ENCODE results near the gene RNU5D-1.
"Not testable (repeated sequence)": the region's sequence is repeated elsewhere in the genome, so short reads cannot be mapped to it uniquely, and the experiment has no call there.

Gene RNU5D-1

GRCh38 chr1:44730741-44731512, at the start of gene RNU5D-1:
Gene RNU5D-1, minus strand, starts transcription at chr1:44731170.
- Histone ChIP-seq H3K36me3 (ENCODE audit: control insufficient read depth in 2 of 2, insufficient read depth in 2 of 2, low read length in 2 of 2) (no peaks in the 10 kb centered on the region), H3K9ac (ENCODE audit: low read length in 2 of 2) (peak within 1 kb of the TSS; percentile 21 to 50), H3K4me1 (ENCODE audit: control insufficient read depth, insufficient read depth, low read length) (peaks cover 2% of the 10 kb centered on the region), H3K27ac (ENCODE audit: low read length) (peak within 1 kb of the TSS; percentile 82), H3K4me3 (ENCODE audit: low read length in 2 of 2) (peak within 1 kb of the TSS; percentile 21 to 23), H3K9me3 (ENCODE audit: control insufficient read depth in 2 of 2, low read length in 2 of 2) (no peaks in the 10 kb centered on the region), H3K27me3 (ENCODE audit: control insufficient read depth in 1 of 2, insufficient read depth in 2 of 2, low read length in 2 of 2) (no peaks in the 10 kb centered on the region)

- Histone ChIP-seq H3K27ac (ENCODE audit: low read length) (no peak overlapping the region), H3K27me3 (ENCODE audit: control insufficient read depth in 1 of 2, insufficient read depth in 2 of 2, low read length in 2 of 2) (no peaks in the 10 kb centered on the region), H3K4me3 (ENCODE audit: low read length in 2 of 2) (no peak overlapping the region), H3K9ac (ENCODE audit: low read length in 2 of 2) (no peak overlapping the region), H3K9me3 (ENCODE audit: control insufficient read depth in 2 of 2, low read length in 2 of 2) (no peaks in the 10 kb centered on the region), H3K36me3 (ENCODE audit: control insufficient read depth in 2 of 2, insufficient read depth in 2 of 2, low read length in 2 of 2) (peaks cover 16 to 26% of the 10 kb centered on the region in 2 donors), H3K4me1 (ENCODE audit: control insufficient read depth, insufficient read depth, low read length) (peaks cover 38% of the 10 kb centered on the region)
Observed at GRCh38 chr1:44780583-44781121, 49.7 kb upstream of the RNU5D-1 start.

GRCh38 chr1:44778705-44779576, 48.0 kb upstream of the RNU5D-1 start:
- Histone ChIP-seq H3K27me3 (ENCODE audit: control insufficient read depth in 1 of 2, insufficient read depth in 2 of 2, low read length in 2 of 2) (no peaks in the 10 kb centered on the region), H3K27ac (ENCODE audit: low read length) (no peak overlapping the region), H3K9me3 (ENCODE audit: control insufficient read depth in 2 of 2, low read length in 2 of 2) (no peaks in the 10 kb centered on the region), H3K9ac (ENCODE audit: low read length in 2 of 2) (no peak overlapping the region), H3K36me3 (ENCODE audit: control insufficient read depth in 2 of 2, insufficient read depth in 2 of 2, low read length in 2 of 2) (peaks cover 16 to 26% of the 10 kb centered on the region in 2 donors), H3K4me3 (ENCODE audit: low read length in 2 of 2) (no peak overlapping the region), H3K4me1 (ENCODE audit: control insufficient read depth, insufficient read depth, low read length) (peaks cover 26% of the 10 kb centered on the region)

GRCh38 chr1:44777969-44778635, 47.1 kb upstream of the RNU5D-1 start:
- Histone ChIP-seq H3K27me3 (ENCODE audit: control insufficient read depth in 1 of 2, insufficient read depth in 2 of 2, low read length in 2 of 2) (no peaks in the 10 kb centered on the region), H3K9me3 (ENCODE audit: control insufficient read depth in 2 of 2, low read length in 2 of 2) (no peaks in the 10 kb centered on the region), H3K9ac (ENCODE audit: low read length in 2 of 2) (no peak overlapping the region), H3K4me3 (ENCODE audit: low read length in 2 of 2) (no peak overlapping the region), H3K4me1 (ENCODE audit: control insufficient read depth, insufficient read depth, low read length) (peaks cover 20% of the 10 kb centered on the region), H3K27ac (ENCODE audit: low read length) (no peak overlapping the region), H3K36me3 (ENCODE audit: control insufficient read depth in 2 of 2, insufficient read depth in 2 of 2, low read length in 2 of 2) (peaks cover 16 to 26% of the 10 kb centered on the region in 2 donors)

GRCh38 chr1:44777547-44777946, 46.6 kb upstream of the RNU5D-1 start:
- Histone ChIP-seq H3K9me3 (ENCODE audit: control insufficient read depth in 2 of 2, low read length in 2 of 2) (no peaks in the 10 kb centered on the region), H3K4me1 (ENCODE audit: control insufficient read depth, insufficient read depth, low read length) (peaks cover 20% of the 10 kb centered on the region), H3K27me3 (ENCODE audit: control insufficient read depth in 1 of 2, insufficient read depth in 2 of 2, low read length in 2 of 2) (no peaks in the 10 kb centered on the region), H3K9ac (ENCODE audit: low read length in 2 of 2) (no peak overlapping the region), H3K4me3 (ENCODE audit: low read length in 2 of 2) (no peak overlapping the region), H3K36me3 (ENCODE audit: control insufficient read depth in 2 of 2, insufficient read depth in 2 of 2, low read length in 2 of 2) (peaks cover 16 to 26% of the 10 kb centered on the region in 2 donors), H3K27ac (ENCODE audit: low read length) (no peak overlapping the region)

GRCh38 chr1:44776730-44777068, 45.7 kb upstream of the RNU5D-1 start:
- peak overlapping the region; percentile 89 to 99 for H3K9ac ChIP-seq (ENCODE audit: low read length in 2 of 2)

GRCh38 chr1:44775930-44776729, 45.2 kb upstream of the RNU5D-1 start:
- peak overlapping the region; percentile 89 to 99 for H3K9ac ChIP-seq (ENCODE audit: low read length in 2 of 2)
- H3K36me3 ChIP-seq (ENCODE audit: control insufficient read depth in 2 of 2, insufficient read depth in 2 of 2, low read length in 2 of 2), result peaks cover 16 to 26% of the 10 kb centered on the region in 2 donors
- peak overlapping the region; percentile 73 to 94 for H3K4me3 ChIP-seq (ENCODE audit: low read length in 2 of 2)
- peaks cover 20% of the 10 kb centered on the region for H3K4me1 ChIP-seq (ENCODE audit: control insufficient read depth, insufficient read depth, low read length)
- H3K9me3 ChIP-seq (ENCODE audit: control insufficient read depth in 2 of 2, low read length in 2 of 2), result no peaks in the 10 kb centered on the region
- no peaks in the 10 kb centered on the region for H3K27me3 ChIP-seq (ENCODE audit: control insufficient read depth in 1 of 2, insufficient read depth in 2 of 2, low read length in 2 of 2)
- peak overlapping the region; percentile 98 for H3K27ac ChIP-seq (ENCODE audit: low read length)

More at GRCh38 chr1:44776730-44777068, 45.7 kb upstream of the RNU5D-1 start:
- Histone ChIP-seq H3K27me3 (ENCODE audit: control insufficient read depth in 1 of 2, insufficient read depth in 2 of 2, low read length in 2 of 2) (no peaks in the 10 kb centered on the region), H3K4me3 (ENCODE audit: low read length in 2 of 2) (peak overlapping the region; percentile 73 to 94), H3K36me3 (ENCODE audit: control insufficient read depth in 2 of 2, insufficient read depth in 2 of 2, low read length in 2 of 2) (peaks cover 16 to 26% of the 10 kb centered on the region in 2 donors), H3K27ac (ENCODE audit: low read length) (peak overlapping the region; percentile 98), H3K4me1 (ENCODE audit: control insufficient read depth, insufficient read depth, low read length) (peaks cover 20% of the 10 kb centered on the region), H3K9me3 (ENCODE audit: control insufficient read depth in 2 of 2, low read length in 2 of 2) (no peaks in the 10 kb centered on the region)

GRCh38 chr1:44775078-44775929, 44.3 kb upstream of the RNU5D-1 start, which contains the start of gene RPS8:
Gene RPS8, plus strand, starts transcription at chr1:44775540. Its CDS starts 57 bp downstream, at chr1:44775597.
- H3K27me3 ChIP-seq (ENCODE audit: control insufficient read depth in 1 of 2, insufficient read depth in 2 of 2, low read length in 2 of 2), result no peaks in the 10 kb centered on the region
- H3K27ac ChIP-seq (ENCODE audit: low read length), result peak within 1 kb of the TSS; percentile 98
- peaks cover 16 to 22% of the 10 kb centered on the region in 2 donors for H3K36me3 ChIP-seq (ENCODE audit: control insufficient read depth in 2 of 2, insufficient read depth in 2 of 2, low read length in 2 of 2)
- peak within 1 kb of the TSS; percentile 89 to 99 for H3K9ac ChIP-seq (ENCODE audit: low read length in 2 of 2)
- peak within 1 kb of the TSS; percentile 73 to 94 for H3K4me3 ChIP-seq (ENCODE audit: low read length in 2 of 2)
- peaks cover 20% of the 10 kb centered on the region for H3K4me1 ChIP-seq (ENCODE audit: control insufficient read depth, insufficient read depth, low read length)
- no peaks in the 10 kb centered on the region for H3K9me3 ChIP-seq (ENCODE audit: control insufficient read depth in 2 of 2, low read length in 2 of 2)

GRCh38 chr1:44766421-44766820, 35.5 kb upstream of the RNU5D-1 start:
- not testable (repeated sequence) for H3K36me3 ChIP-seq (ENCODE audit: control insufficient read depth in 2 of 2, insufficient read depth in 2 of 2, low read length in 2 of 2); H3K27me3 ChIP-seq (ENCODE audit: control insufficient read depth in 1 of 2, insufficient read depth in 2 of 2, low read length in 2 of 2); H3K9me3 ChIP-seq (ENCODE audit: control insufficient read depth in 2 of 2, low read length in 2 of 2)

More at GRCh38 chr1:44766421-44766820, 35.5 kb upstream of the RNU5D-1 start:
- not testable (repeated sequence) for H3K4me3 ChIP-seq (ENCODE audit: low read length in 2 of 2); H3K4me1 ChIP-seq (ENCODE audit: control insufficient read depth, insufficient read depth, low read length); H3K27ac ChIP-seq (ENCODE audit: low read length); H3K9ac ChIP-seq (ENCODE audit: low read length in 2 of 2)
